Type B pancreatic cell (in vitro differentiated cells): ENCODE measurements around the gene ARHGEF10L. TPM values are rescaled to one million over a fixed set of nuclear protein-coding genes. Genes with fewer than 3 reads are reported as not detected.

ENCODE experiments used
- DNase-seq: peaks from one replicate; pipeline ENCODE4 v3.0.0; 2021; ENCODE audit warnings: mixed read lengths; ENCODE audit not compliant: unreplicated experiment; ENCODE audit errors: extremely low spot score
- H3K27ac Mint-ChIP-seq: 2 replicates; pipeline ENCODE4 v1.8.0; 2021; ENCODE audit warnings: mild to moderate bottlenecking, mixed read lengths
- H3K27me3 Mint-ChIP-seq: 2 replicates; pipeline ENCODE4 v1.8.0; 2021; ENCODE audit warnings: mixed read lengths
- H3K36me3 Mint-ChIP-seq: 2 replicates; pipeline ENCODE4 v1.8.0; 2021; ENCODE audit warnings: mixed read lengths
- H3K4me1 Mint-ChIP-seq: one replicate; pipeline ENCODE4 v1.8.0; 2021; ENCODE audit warnings: mixed read lengths; ENCODE audit not compliant: unreplicated experiment
- H3K4me3 Mint-ChIP-seq: 2 replicates; pipeline ENCODE4 v1.8.0; 2021; ENCODE audit warnings: mild to moderate bottlenecking, mixed read lengths
- H3K9me3 Mint-ChIP-seq: 2 replicates; pipeline ENCODE4 v1.8.0; 2021; ENCODE audit warnings: mixed read lengths
- CTCF ChIP-seq: fragments of 200-600 bp; sonication (generic); conservative IDR thresholded peaks from 2 replicates; pipeline ENCODE4 v1.5.0; 2021; ENCODE audit warnings: antibody characterized with exemption, mild to moderate bottlenecking
- total RNA-seq: library from RNA; stranded (reverse); gene quantifications from 2 replicates; pipeline ENCODE4 v1.2.1, GENCODE V29; 2021; ENCODE audit warnings: low replicate concordance

The ARHGEF10L gene
- total RNA-seq, 1 donor from 2014 or later: 36.0 TPM

GRCh38 chr1:17688217-17688810 is 148.8 kb downstream of the ARHGEF10L start:
- Mint-ChIP-seq H3K27me3 (no peaks in the 10 kb centered on the region), H3K4me3 (no peak overlapping the region), H3K36me3 (peaks cover 15% of the 10 kb centered on the region), H3K4me1 (peaks cover 31% of the 10 kb centered on the region), H3K27ac (no peak overlapping the region), H3K9me3 (no peaks in the 10 kb centered on the region)
- DNase-seq: no peak
- TF ChIP-seq CTCF: no peak

- Mint-ChIP-seq H3K4me1 (peaks cover 31% of the 10 kb centered on the region), H3K9me3 (no peaks in the 10 kb centered on the region), H3K27ac (no peak overlapping the region), H3K36me3 (peaks cover 16% of the 10 kb centered on the region), H3K27me3 (no peaks in the 10 kb centered on the region), H3K4me3 (no peak overlapping the region)
- DNase-seq: no peak
- TF ChIP-seq CTCF: no peak
These were observed 149.5 kb downstream of the ARHGEF10L start for GRCh38 chr1:17689011-17689410.

GRCh38 chr1:17690906-17691634 is 151.6 kb downstream of the ARHGEF10L start:
- peaks cover 22% of the 10 kb centered on the region for H3K4me1 Mint-ChIP-seq
- no peak for DNase-seq
- no peak for TF ChIP-seq CTCF
- peaks cover 16% of the 10 kb centered on the region for H3K36me3 Mint-ChIP-seq
- H3K27me3 Mint-ChIP-seq: no peaks in the 10 kb centered on the region
- no peak overlapping the region for H3K27ac Mint-ChIP-seq
- H3K9me3 Mint-ChIP-seq: no peaks in the 10 kb centered on the region
- H3K4me3 Mint-ChIP-seq: peak overlapping the region; percentile 6

GRCh38 chr1:17692645-17693044 is 153.1 kb downstream of the ARHGEF10L start:
- Mint-ChIP-seq H3K4me3 (no peak overlapping the region), H3K27ac (no peak overlapping the region), H3K4me1 (peaks cover 22% of the 10 kb centered on the region), H3K36me3 (peaks cover 16% of the 10 kb centered on the region), H3K9me3 (no peaks in the 10 kb centered on the region), H3K27me3 (no peaks in the 10 kb centered on the region)
- no peak for TF ChIP-seq CTCF
- DNase-seq: no peak

- peaks cover 26% of the 10 kb centered on the region for H3K4me1 Mint-ChIP-seq
- TF ChIP-seq CTCF: peak; percentile 66
- peak overlapping the region; percentile 71 for H3K27ac Mint-ChIP-seq
- no peaks in the 10 kb centered on the region for H3K9me3 Mint-ChIP-seq
- no peak overlapping the region for H3K4me3 Mint-ChIP-seq
- no peaks in the 10 kb centered on the region for H3K27me3 Mint-ChIP-seq
- H3K36me3 Mint-ChIP-seq: peaks cover 5% of the 10 kb centered on the region
- DNase-seq: no peak
These were observed 157.2 kb downstream of the ARHGEF10L start for GRCh38 chr1:17696417-17697301.
